ENCODE results near the gene PDCD1.
"Not testable (repeated sequence)": the region's sequence is repeated elsewhere in the genome, so short reads cannot be mapped to it uniquely, and the experiment has no call there.

Gene PDCD1

DNA sequence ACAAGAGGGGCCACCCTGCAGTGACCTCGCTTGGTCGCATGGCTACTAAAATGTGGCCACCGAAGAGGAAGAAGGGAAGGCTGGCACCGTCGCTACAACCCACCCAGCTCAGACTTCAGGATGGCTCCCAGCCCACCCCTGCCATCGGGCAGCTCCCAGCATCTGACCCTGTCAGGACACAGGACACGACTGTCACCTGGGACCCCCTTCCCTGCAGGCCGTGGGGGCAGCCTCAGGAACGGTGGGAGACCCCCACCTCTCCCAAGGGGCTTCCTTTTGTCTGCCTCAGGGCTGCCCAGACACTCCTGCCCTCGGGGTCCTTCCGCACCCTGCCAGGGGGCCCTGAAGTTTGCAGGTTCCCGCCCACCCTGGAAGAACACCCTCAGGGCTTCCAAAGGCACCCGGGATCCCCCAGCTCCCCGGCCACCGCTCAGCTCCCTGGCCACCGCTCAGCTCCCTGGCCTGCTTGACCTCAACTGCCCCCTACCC lies 18.5 kb upstream of the PDCD1 start:
- no peak for DNase-seq

GRCh38 chr2:241876528-241877196 lies 18.0 kb upstream of the PDCD1 start:
- DNase-seq, result no peak

GRCh38 chr2:241875754-241876527 lies 17.2 kb upstream of the PDCD1 start:
- not testable (repeated sequence) for DNase-seq

- no peak for DNase-seq
Observed at GRCh38 chr2:241874277-241874925, 15.7 kb upstream of the PDCD1 start.

DNA sequence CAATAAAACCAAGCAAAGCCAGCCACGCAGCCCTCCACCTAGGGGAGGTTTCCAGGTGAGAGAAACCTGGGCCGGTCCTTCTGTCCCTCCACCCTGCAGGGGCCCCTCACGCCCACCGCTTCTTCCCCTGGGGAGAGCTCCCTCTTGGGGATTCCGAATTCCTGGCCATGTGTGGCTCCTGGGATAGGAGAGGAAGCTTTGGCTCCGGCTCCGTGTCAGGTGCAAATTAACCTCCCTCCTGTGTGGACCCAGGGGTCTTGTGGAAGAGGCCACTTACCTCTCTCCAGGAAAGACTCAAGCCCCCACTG lies 15.1 kb upstream of the PDCD1 start:
- no peak for DNase-seq

GRCh38 chr2:241873081-241873802 lies 14.5 kb upstream of the PDCD1 start:
- no peak for DNase-seq

GRCh38 chr2:241872313-241872642 lies 13.6 kb upstream of the PDCD1 start:
- DNase-seq, result no peak

DNA sequence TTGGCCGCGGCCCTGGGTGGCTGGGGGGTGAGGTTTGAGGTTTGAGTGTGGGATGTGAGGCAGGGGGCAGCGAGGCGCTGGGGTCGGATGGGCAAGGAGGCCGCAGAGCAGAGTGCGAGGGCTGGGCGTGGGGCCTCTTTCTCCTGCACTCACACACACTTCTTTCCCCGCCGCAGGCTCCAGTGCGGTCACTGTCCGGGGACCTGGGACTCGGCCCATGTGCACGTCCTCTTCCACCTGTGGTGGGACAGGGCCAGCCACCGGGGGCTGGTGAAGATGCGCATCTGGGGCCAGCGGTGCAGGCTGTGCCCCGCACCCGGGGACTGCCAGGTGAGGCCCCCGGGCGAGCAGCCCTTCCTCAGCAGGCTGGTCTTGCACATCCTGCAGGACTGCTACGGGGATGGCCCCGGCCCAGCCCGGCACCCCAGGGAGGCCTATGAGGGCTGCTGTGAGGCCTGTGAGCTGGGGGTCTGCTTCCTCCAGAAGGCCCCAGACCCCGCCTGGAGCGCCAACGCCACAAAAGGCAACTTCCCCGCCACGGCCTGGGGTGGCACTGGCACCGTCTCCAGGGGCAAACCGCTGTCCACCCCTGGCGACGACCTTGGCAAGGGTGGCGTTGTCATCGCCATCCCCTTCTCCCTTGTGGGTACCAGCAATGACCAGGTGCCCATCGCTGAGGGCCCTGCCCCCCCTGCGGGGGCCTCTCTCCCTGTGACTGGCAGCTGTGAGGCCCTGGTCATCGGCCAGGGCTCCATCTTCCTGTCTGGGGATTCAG lies 13.0 kb upstream of the PDCD1 start:
- no peak for DNase-seq

- no peak for DNase-seq
Observed at GRCh38 chr2:241870611-241871537, 12.2 kb upstream of the PDCD1 start.

GRCh38 chr2:241870081-241870541 lies 11.4 kb upstream of the PDCD1 start:
- DNase-seq, result no peak

GRCh38 chr2:241869087-241869961 lies 10.6 kb upstream of the PDCD1 start, which contains the start of gene RTP5:
Gene RTP5 (plus strand): TSS chr2:241869729. CDS start chr2:241869757, 28 bp downstream.
- no peak for DNase-seq

GRCh38 chr2:241868661-241869081 lies 10.0 kb upstream of the PDCD1 start:
- no peak for DNase-seq

DNA sequence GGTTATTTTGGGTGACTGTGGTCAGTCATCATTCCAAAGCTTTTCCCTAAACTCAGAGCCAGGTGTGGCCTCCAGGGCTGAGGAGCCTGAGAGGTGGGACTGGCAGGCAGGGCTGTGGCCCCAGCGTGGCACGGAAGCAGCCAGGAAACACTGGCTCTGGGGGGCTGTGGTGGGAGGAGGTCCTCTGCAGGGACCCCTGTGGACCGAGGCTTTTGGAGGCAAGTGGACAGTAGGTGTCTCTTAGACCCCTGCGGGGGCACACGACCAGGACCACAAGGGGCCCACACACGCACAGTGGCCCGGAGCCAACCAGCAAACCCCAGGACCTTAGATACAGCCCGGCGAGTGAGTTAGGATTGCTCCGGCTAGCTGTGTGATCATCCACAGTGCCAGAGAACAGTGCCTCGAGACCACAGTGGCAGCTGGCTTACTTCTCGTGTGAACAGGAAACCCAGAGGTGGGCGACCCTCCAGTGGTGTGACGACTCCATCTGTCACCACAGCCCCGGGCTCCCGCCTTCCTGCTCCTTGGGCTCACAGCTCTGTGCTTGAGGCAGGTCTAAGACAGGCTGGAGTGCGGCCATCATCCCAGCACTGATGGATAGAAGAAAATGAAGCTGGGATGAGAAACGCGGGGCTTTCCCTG lies 9.2 kb upstream of the PDCD1 start:
- DNase-seq, result no peak

DNA sequence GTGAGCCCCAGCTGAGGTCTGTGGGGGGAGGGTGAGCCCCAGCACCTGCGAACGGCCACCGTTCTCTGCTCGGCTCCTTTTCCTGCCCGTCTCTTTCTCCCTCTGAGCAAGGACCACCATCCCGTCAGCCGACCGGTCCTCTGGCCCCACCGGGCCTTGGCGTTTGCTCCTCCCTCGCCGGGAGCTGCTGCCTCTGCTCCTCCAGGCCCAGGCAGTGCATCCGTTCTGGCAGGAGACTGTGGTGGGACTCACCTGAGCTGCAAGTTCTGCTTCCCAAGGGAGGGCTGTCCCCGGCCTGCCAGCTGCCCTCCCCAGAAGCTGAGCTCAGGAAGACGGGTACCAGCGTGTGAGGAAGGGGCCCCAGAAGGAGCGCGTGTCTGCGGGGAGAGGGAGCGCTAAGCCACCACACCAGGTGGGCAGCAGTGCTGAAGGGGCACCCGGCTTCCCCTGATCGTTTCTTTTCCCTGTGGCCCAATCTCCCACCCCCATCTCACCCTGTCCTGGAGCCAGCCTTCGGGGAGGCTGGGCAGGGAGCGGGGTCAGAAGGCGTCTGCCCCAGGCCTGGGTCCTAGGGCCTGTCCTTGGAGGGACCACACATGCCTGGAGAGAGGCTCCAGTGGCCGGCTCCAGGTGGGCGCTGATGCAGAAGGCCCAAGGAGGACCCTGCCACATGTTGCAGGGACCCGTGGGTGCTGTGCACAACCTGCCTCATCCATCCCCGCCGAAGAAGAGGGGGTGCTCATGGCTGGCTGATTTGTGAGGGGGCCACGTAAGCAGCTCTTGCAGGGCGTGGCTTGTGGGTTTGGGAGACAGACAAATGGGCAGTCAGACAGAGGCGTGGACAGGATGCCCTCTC lies 8.3 kb upstream of the PDCD1 start:
- no peak for DNase-seq

DNA sequence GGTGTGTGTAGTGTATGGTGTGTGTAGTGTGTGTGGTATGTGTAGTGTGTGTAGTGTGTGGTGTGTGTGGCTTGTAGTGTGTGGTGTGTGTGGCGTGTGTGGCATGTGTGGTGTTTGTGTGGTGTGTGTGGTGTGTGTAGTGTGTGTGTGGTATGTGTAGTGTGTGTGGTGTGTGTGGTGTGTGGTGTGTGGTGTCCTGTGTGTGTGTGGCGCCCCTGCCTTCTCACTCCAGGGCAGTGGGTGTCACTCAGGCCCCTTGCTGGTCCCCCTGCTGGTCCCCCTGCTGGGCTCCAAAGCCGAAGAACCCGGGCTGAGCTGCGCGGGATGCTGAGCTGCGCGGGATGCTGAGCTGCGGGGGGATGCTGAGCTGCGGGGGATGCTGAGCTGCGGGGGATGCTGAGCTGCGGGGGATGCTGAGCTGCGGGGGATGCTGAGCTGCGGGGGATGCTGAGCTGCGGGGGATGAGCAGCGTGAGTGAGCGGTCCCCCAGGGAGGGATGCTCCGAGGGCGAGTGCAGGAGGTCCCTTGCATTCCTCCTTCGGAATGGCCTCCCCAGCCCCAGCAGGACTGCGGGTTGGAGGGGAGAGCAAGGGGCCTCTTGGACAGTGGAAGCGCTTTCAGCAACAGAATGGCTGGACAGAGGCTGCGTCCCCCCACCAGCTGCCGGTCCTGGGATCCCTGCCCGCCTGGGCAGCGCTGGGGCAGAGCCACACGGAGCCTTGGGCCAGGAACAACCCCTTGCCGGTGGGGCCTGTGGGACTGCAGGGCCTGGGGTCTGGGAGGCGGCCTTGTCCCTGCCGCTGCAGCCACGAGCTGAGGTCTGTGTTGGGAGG lies 7.5 kb upstream of the PDCD1 start:
- DNase-seq, result no peak

- DNase-seq, result no peak
Observed at GRCh38 chr2:241865416-241865956, 6.8 kb upstream of the PDCD1 start.

GRCh38 chr2:241864850-241865213 lies 6.1 kb upstream of the PDCD1 start:
- DNase-seq, result no peak
